Measurements from ENCODE around the gene NEK1. TPM values are rescaled to one million over a fixed set of nuclear protein-coding genes. Genes with fewer than 3 reads are reported as not detected.
A peak's percentile ranks its signal among the peaks of the same experiment; 100 is the strongest.

The NEK1 gene
- total RNA-seq, 1 experiment from 2014 or later, result 18.6 TPM

DNA sequence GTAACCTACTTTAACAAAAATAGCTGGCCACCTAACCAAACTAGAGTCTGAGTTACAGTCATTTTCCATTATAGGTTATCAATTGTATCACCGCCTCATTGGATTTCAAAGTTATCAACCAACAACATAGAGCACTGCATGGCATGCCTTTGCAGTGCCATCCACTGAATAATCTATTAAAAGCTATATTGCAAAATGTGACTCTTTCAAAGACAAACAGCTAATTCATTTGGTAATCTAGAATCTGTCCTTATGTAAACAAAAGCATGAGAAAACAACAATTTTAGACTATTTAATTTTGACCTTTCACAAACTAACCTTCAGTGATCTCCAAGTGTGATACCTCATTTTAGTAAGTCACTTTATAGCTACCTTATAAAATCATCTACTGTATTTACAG, 197.5 kb downstream of the NEK1 start:
- no peaks in the 10 kb centered on the region for H3K9me2 ChIP-seq (ENCODE audit: insufficient read depth)
- H3K79me2 ChIP-seq (ENCODE audit: low read depth), result no peaks in the 10 kb centered on the region
- ChIA-PET POLR2A (ENCODE audit: unreplicated experiment) (no interaction called here), CTCF (no interaction called here)
- H3F3A ChIP-seq (ENCODE audit: insufficient read depth, low read depth), result peaks cover 4% of the 10 kb centered on the region; the same call in 1 of the 2 replicates
- no TSS peak for BruUV-seq (replicated peaks)
- intact Hi-C loops (cut with micrococcal nuclease; ENCODE audit: unreplicated experiment), result no loop called here
- no peaks in the 10 kb centered on the region for H3K36me3 ChIP-seq (ENCODE audit: low read depth)
- H3K4me3 ChIP-seq, result no peak overlapping the region
- peaks cover 18% of the 10 kb centered on the region for H3K4me1 ChIP-seq (replicated peaks; ENCODE audit: insufficient read depth)
- no peak overlapping the region for H3K4me2 ChIP-seq
- no peaks in the 10 kb centered on the region for H3K27me3 ChIP-seq (ENCODE audit: insufficient read depth, low read depth)
- no peak for DNase-seq
- H3K9me3 ChIP-seq (ENCODE audit: insufficient read depth, low read depth), result no peaks in the 10 kb centered on the region
- H3K27ac ChIP-seq, result no peak overlapping the region
- no peak for TF ChIP-seq EZH2 (IDR thresholded peaks at IDR 0.05; ENCODE audit: low read depth)
- TF ChIP-seq, protein P1, sequence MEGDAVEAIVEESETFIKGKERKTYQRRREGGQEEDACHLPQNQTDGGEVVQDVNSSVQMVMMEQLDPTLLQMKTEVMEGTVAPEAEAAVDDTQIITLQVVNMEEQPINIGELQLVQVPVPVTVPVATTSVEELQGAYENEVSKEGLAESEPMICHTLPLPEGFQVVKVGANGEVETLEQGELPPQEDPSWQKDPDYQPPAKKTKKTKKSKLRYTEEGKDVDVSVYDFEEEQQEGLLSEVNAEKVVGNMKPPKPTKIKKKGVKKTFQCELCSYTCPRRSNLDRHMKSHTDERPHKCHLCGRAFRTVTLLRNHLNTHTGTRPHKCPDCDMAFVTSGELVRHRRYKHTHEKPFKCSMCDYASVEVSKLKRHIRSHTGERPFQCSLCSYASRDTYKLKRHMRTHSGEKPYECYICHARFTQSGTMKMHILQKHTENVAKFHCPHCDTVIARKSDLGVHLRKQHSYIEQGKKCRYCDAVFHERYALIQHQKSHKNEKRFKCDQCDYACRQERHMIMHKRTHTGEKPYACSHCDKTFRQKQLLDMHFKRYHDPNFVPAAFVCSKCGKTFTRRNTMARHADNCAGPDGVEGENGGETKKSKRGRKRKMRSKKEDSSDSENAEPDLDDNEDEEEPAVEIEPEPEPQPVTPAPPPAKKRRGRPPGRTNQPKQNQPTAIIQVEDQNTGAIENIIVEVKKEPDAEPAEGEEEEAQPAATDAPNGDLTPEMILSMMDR (conservative IDR thresholded peaks at IDR 0.05), result no peak
- H2AFZ ChIP-seq, result no peak overlapping the region
- H4K20me1 ChIP-seq (ENCODE audit: insufficient read depth), result no peaks in the 10 kb centered on the region

DNA sequence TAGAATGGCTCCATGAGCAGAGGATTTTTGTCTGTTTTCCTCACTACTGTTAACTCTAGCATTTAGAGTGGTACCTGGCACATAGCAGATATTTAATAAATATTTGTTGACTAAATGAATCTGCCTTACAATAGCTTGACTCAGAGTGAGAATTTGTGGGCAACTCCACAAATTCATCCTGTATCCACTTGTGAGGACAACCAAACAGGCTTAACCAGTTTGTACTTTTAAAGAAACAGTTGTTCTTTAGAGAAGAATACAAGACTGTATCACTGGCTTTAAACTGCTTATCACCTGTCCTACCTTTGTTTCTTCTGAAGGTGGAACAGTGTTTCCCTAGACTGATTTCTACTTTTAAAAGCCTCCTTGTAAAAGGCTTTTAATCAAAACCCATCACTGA, 200.3 kb downstream of the NEK1 start:
- peak in 1 of 2 experiments; percentile 65 for DNase-seq
- CTCF ChIA-PET, result interaction anchor here (0.6 kb wide), 1 partner anchor 18 kb away, joined by 3 read pairs; no protein-coding TSS in a partner anchor
- TF ChIP-seq, protein P1 (conservative IDR thresholded peaks at IDR 0.05), result no peak
- no peak for TF ChIP-seq EZH2 (IDR thresholded peaks at IDR 0.05; ENCODE audit: low read depth)
- Histone ChIP-seq H3K4me2 (peak overlapping the region; percentile 31; the same call in 1 of the 2 replicates), H3K79me2 (ENCODE audit: low read depth) (no peaks in the 10 kb centered on the region), H3K9me2 (ENCODE audit: insufficient read depth) (no peaks in the 10 kb centered on the region), H3K9me3 (ENCODE audit: insufficient read depth, low read depth) (no peaks in the 10 kb centered on the region), H3K27ac (peak overlapping the region; percentile 37; the same call in 1 of the 2 replicates), H3K4me1 (replicated peaks; ENCODE audit: insufficient read depth) (peaks cover 18% of the 10 kb centered on the region), H2AFZ (no peak overlapping the region), H3K36me3 (ENCODE audit: low read depth) (no peaks in the 10 kb centered on the region), H3K27me3 (ENCODE audit: insufficient read depth, low read depth) (no peaks in the 10 kb centered on the region), H4K20me1 (ENCODE audit: insufficient read depth) (no peaks in the 10 kb centered on the region), H3K4me3 (no peak overlapping the region), H3F3A (ENCODE audit: insufficient read depth, low read depth) (peaks cover 4% of the 10 kb centered on the region; the same call in 1 of the 2 replicates)
- intact Hi-C loops (cut with micrococcal nuclease; ENCODE audit: unreplicated experiment), result no loop called here
- no TSS peak for BruUV-seq (replicated peaks)
- POLR2A ChIA-PET (ENCODE audit: unreplicated experiment), result no interaction called here

DNA sequence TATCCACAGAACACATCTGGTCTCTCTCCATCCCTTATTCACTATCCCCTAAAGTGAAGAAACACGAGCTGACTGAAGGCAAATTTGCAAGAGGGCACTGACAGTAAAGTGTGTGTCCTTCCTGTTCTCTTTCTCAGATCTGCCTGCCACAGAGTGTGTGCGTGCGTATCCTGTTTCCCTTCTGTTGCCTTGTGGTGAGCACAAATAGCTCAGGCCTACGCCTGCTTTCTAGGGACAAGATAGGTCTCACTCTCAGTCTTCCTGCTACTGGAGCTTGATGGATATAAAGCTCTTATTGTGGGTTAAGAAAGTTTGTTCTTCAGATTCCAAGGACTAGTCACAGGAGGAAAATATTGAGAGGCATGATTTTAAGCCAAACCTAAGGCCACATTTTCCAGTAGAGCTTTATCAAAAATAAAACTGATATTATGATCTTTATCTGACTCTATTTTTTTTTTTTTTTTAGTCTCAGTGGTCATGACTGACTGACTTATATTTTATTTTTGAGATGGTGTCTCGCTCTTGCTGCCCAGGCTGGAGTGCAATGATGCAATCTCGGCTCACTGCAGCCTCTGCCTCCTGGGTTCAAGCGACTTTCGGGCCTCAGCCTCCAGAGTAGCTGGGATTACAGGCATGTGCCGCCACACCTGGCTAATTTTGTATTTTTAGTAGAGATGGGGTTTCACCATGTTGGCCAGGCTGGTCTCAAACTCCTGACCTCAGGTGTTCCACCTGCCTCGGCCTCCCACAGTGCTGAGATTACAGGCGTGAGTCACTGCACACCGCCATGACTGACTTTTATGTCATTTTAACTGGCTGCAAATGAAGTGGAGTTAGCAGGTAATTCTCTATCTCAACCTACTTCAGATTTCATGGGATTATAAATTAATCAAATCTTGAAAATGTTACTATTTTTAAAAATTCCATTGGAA, 201.3 kb downstream of the NEK1 start:
- ChIA-PET POLR2A (ENCODE audit: unreplicated experiment) (interaction anchor here (0.7 kb wide), 1 partner anchor 367 kb away, joined by 9 read pairs; no protein-coding TSS in a partner anchor), CTCF (interaction anchor here (0.6 kb wide), 1 partner anchor 19 kb away, joined by 3 read pairs; no protein-coding TSS in a partner anchor)
- H3K27me3 ChIP-seq (ENCODE audit: insufficient read depth, low read depth), result no peaks in the 10 kb centered on the region
- H3K36me3 ChIP-seq (ENCODE audit: low read depth), result no peaks in the 10 kb centered on the region
- peaks cover 18% of the 10 kb centered on the region for H3K4me1 ChIP-seq (replicated peaks; ENCODE audit: insufficient read depth)
- peaks cover 4% of the 10 kb centered on the region; the same call in 1 of the 2 replicates for H3F3A ChIP-seq (ENCODE audit: insufficient read depth, low read depth)
- intact Hi-C loops (cut with micrococcal nuclease; ENCODE audit: unreplicated experiment), result no loop called here
- no peak overlapping the region for H2AFZ ChIP-seq
- DNase-seq, result peak in 1 of 2 experiments; percentile 5
- TF ChIP-seq, protein P1 (conservative IDR thresholded peaks at IDR 0.05), result no peak
- no peak for TF ChIP-seq EZH2 (IDR thresholded peaks at IDR 0.05; ENCODE audit: low read depth)
- H3K9me2 ChIP-seq (ENCODE audit: insufficient read depth), result no peaks in the 10 kb centered on the region
- H4K20me1 ChIP-seq (ENCODE audit: insufficient read depth), result no peaks in the 10 kb centered on the region
- H3K9me3 ChIP-seq (ENCODE audit: insufficient read depth, low read depth), result no peaks in the 10 kb centered on the region
- no TSS peak for BruUV-seq (replicated peaks)
- no peak overlapping the region for H3K4me3 ChIP-seq
- H3K4me2 ChIP-seq, result no peak overlapping the region
- no peaks in the 10 kb centered on the region for H3K79me2 ChIP-seq (ENCODE audit: low read depth)
- no peak overlapping the region for H3K27ac ChIP-seq

Measured in PC-9 (cell line).